Astrocyte of the cerebellum (primary cell): ENCODE data around the gene KLK6.

Source experiments
- DNase-seq: peaks from one replicate; pipeline ENCODE4 v3.0.0-alpha.2; 2011; ENCODE audit warnings: low read depth
- H3K4me3 ChIP-seq: 2 replicates; pipeline ENCODE4 v1.5.1; 2011; ENCODE audit warnings: mild to moderate bottlenecking, low read depth, low read length, moderate library complexity
- in situ Hi-C: cut with HindIII; loops from 2 replicates; pipeline ENCODE4 v1.10.0; 2017; ENCODE audit warnings: low sequenced_read_pairs
- TF ChIP-seq, protein P1 (sequence below): IDR thresholded peaks from 2 replicates; pipeline ENCODE4 v1.5.1; 2012; ENCODE audit warnings: low read length, low read depth, moderate library complexity, mild to moderate bottlenecking; ENCODE audit errors: missing control alignments

Gene KLK6

DNA sequence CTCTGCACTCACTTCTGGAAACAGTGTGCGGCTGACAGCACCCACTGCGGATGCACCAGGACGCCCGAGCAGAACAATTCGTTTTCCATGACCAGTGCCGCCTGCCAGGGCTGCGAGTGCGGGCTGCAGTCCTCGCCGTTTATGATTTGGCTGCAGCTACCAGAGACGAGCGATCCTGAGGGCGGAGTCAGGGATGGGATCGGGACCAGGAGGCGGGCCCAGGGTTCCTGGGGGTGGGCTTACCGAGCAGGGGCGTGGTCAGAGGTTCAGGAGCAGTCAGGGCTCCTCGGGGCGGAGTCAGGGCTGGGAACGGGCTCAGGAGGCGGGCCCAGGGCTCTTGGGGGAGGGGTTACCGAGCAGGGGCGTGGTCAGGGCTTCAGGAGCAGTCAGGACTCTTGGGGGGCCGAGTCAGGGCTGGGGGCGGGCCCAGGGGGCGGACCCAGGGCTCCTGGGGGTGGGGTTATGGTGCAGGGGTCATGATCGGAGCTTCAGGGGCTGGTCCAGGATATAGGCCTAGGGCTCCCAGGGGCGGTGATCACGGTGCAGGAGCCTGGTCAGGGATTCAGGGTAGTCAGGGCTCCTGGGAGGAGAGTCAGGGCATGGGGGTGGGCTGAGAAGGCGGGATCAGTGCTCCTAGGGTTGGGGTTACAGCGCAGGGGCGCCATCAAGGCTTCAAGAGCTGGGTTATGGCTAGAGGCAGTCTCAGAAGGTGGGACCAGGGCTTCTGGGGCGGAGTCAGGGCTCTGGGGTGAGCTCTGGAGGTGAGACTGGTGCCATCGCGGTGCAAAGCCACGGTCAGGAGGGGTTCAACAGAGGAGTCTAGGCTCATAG lies 59.9 kb downstream of the KLK6 start:
- TF ChIP-seq, protein P1, sequence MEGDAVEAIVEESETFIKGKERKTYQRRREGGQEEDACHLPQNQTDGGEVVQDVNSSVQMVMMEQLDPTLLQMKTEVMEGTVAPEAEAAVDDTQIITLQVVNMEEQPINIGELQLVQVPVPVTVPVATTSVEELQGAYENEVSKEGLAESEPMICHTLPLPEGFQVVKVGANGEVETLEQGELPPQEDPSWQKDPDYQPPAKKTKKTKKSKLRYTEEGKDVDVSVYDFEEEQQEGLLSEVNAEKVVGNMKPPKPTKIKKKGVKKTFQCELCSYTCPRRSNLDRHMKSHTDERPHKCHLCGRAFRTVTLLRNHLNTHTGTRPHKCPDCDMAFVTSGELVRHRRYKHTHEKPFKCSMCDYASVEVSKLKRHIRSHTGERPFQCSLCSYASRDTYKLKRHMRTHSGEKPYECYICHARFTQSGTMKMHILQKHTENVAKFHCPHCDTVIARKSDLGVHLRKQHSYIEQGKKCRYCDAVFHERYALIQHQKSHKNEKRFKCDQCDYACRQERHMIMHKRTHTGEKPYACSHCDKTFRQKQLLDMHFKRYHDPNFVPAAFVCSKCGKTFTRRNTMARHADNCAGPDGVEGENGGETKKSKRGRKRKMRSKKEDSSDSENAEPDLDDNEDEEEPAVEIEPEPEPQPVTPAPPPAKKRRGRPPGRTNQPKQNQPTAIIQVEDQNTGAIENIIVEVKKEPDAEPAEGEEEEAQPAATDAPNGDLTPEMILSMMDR: no peak
- in situ Hi-C loops: no loop called here
- no peak for DNase-seq
- no peak overlapping the region for H3K4me3 ChIP-seq
